Neural cell (in vitro differentiated cells): ENCODE results near the gene ZNF30. TPM values are rescaled to one million over a fixed set of nuclear protein-coding genes. Genes with fewer than 3 reads are reported as not detected.

Source experiments
- H2AFZ ChIP-seq: fragments of 200-600, 300-800 bp; sonication (generic), shearing (Covaris generic); 2 replicates; pipeline ENCODE4 v1.6.0; 2014; ENCODE audit warnings: low read depth, mild to moderate bottlenecking, antibody characterized with exemption, low read length, moderate library complexity
- H3F3A ChIP-seq: fragments of 200-600 bp; shearing (Covaris generic); 2 replicates; pipeline ENCODE4 v1.6.1; 2016; ENCODE audit warnings: mild to moderate bottlenecking, moderate library complexity, mixed read lengths, antibody characterized with exemption, low read length; ENCODE audit not compliant: insufficient read depth, poor library complexity, severe bottlenecking
- H3K27ac ChIP-seq: fragments of 200-600, 300-800 bp; sonication (generic), shearing (Covaris generic); 2 replicates; pipeline ENCODE4 v1.5.1; 2014; ENCODE audit warnings: mild to moderate bottlenecking, low read length, moderate library complexity
- H3K27me3 ChIP-seq: fragments of 300-800, 200-600 bp; sonication (generic), shearing (Covaris generic); 2 replicates; pipeline ENCODE4 v1.6.0; 2014; ENCODE audit warnings: mild to moderate bottlenecking, low read depth, low read length, moderate library complexity; ENCODE audit not compliant: insufficient read depth
- H3K36me3 ChIP-seq: fragments of 300-800, 200-600 bp; sonication (generic), shearing (Covaris generic); 2 replicates; pipeline ENCODE4 v1.5.1; 2014; ENCODE audit warnings: mild to moderate bottlenecking, antibody characterized with exemption, low read length, moderate library complexity; ENCODE audit not compliant: insufficient read depth
- H3K4me2 ChIP-seq: fragments of 300-800, 200-600 bp; sonication (generic), shearing (Covaris generic); 2 replicates; pipeline ENCODE4 v1.6.0; 2014; ENCODE audit warnings: mild to moderate bottlenecking, low read length
- H3K4me3 ChIP-seq: fragments of 300-800, 200-600 bp; sonication (generic), shearing (Covaris generic); 2 replicates; pipeline ENCODE4 v1.5.1; 2014; ENCODE audit warnings: mild to moderate bottlenecking, low read length, moderate library complexity
- H3K79me2 ChIP-seq: fragments of 200-600 bp; shearing (Covaris generic); replicated peaks from 2 replicates; pipeline ENCODE4 v1.6.0; 2014; ENCODE audit warnings: mild to moderate bottlenecking, low read length, moderate library complexity; ENCODE audit not compliant: insufficient read depth
- H3K9ac ChIP-seq: fragments of 300-800, 200-600 bp; sonication (generic), shearing (Covaris generic); 2 replicates; pipeline ENCODE4 v1.6.1; 2016; ENCODE audit warnings: mild to moderate bottlenecking, low read length, mixed read lengths
- H3K9me2 ChIP-seq: fragments of 200-600 bp; shearing (Covaris generic); 2 replicates; pipeline ENCODE4 v1.6.1; 2016; ENCODE audit warnings: mild to moderate bottlenecking, low read length, mixed read lengths; ENCODE audit not compliant: insufficient read depth
- H3K9me3 ChIP-seq: fragments of 200-600, 300-800 bp; sonication (generic), shearing (Covaris generic); 2 replicates; pipeline ENCODE4 v1.6.1; 2016; ENCODE audit warnings: mild to moderate bottlenecking, mixed run types, low read length, moderate library complexity, mixed read lengths
- H4K20me1 ChIP-seq: fragments of 200-600 bp; shearing (Covaris generic); 2 replicates; pipeline ENCODE4 v1.6.1; 2016; ENCODE audit warnings: mild to moderate bottlenecking, mixed run types; ENCODE audit not compliant: insufficient read depth
- CTCF ChIP-seq: fragments of 450-650 bp; IDR thresholded peaks from 2 replicates; pipeline ENCODE4 v1.5.1; 2014; ENCODE audit warnings: antibody characterized with exemption, mild to moderate bottlenecking, moderate library complexity; ENCODE audit not compliant: poor library complexity, severe bottlenecking
- EP300 ChIP-seq: fragments of 450-650 bp; conservative IDR thresholded peaks from 2 replicates; pipeline ENCODE4 v1.6.1; 2014; ENCODE audit warnings: antibody characterized with exemption, mild to moderate bottlenecking, moderate library complexity; ENCODE audit not compliant: poor library complexity, severe bottlenecking
- EZH2 ChIP-seq: fragments of 200-600, 300-800 bp; shearing (Covaris generic), sonication (generic); IDR thresholded peaks from 2 replicates; pipeline ENCODE4 v1.6.1; 2014; ENCODE audit warnings: antibody characterized with exemption, low read length, borderline replicate concordance, mild to moderate bottlenecking; ENCODE audit not compliant: insufficient read depth, poor library complexity, severe bottlenecking
- MXI1 ChIP-seq: fragments of 450-650 bp; conservative IDR thresholded peaks from 2 replicates; pipeline ENCODE4 v1.6.1; 2014; ENCODE audit warnings: antibody characterized with exemption, mild to moderate bottlenecking; ENCODE audit not compliant: poor library complexity, severe bottlenecking
- POLR2AphosphoS5 ChIP-seq: IDR thresholded peaks from 2 replicates; pipeline ENCODE4 v1.6.1; 2012
- RAD21 ChIP-seq: fragments of 450-650 bp; conservative IDR thresholded peaks from 2 replicates; pipeline ENCODE4 v1.6.1; 2014; ENCODE audit warnings: antibody characterized with exemption, mild to moderate bottlenecking, moderate library complexity
- REST ChIP-seq: IDR thresholded peaks from 2 replicates; pipeline ENCODE4 v1.6.1; 2012; ENCODE audit warnings: borderline replicate concordance
- SMC3 ChIP-seq: fragments of 450-650 bp; conservative IDR thresholded peaks from 2 replicates; pipeline ENCODE4 v1.6.1; 2014; ENCODE audit warnings: antibody characterized with exemption, mild to moderate bottlenecking, moderate library complexity; ENCODE audit not compliant: poor library complexity
- TAF1 ChIP-seq: IDR thresholded peaks from 2 replicates; pipeline ENCODE4 v1.6.1; 2012; ENCODE audit warnings: low read depth
- polyA plus RNA-seq: library from polyadenylated mRNA; depleted of rRNA; stranded (reverse); fragments of >200 nt; gene quantifications from 2 replicates; pipeline ENCODE4 v1.2.3, GENCODE V29; 2014

The ZNF30 gene
- polyA plus RNA-seq, 1 donor from 2014 or later, result 17.6 TPM

GRCh38 chr19:34888091-34888490, 38.6 kb upstream of the ZNF30 start:
- Histone ChIP-seq H4K20me1 (no peaks in the 10 kb centered on the region), H3K4me3 (no peak overlapping the region), H3K4me2 (no peak overlapping the region), H3K79me2 (no peaks in the 10 kb centered on the region), H3K9ac (no peak overlapping the region), H3K9me2 (no peaks in the 10 kb centered on the region), H3K9me3 (no peaks in the 10 kb centered on the region), H3F3A (no peaks in the 10 kb centered on the region), H3K27ac (no peak overlapping the region), H2AFZ (no peak overlapping the region), H3K36me3 (no peaks in the 10 kb centered on the region), H3K27me3 (no peaks in the 10 kb centered on the region)
- TF ChIP-seq CTCF, result no peak
- no peak for TF ChIP-seq MXI1
- no peak for TF ChIP-seq SMC3
- no peak for TF ChIP-seq RAD21
- TF ChIP-seq REST, result no peak
- no peak for TF ChIP-seq POLR2AphosphoS5
- no peak for TF ChIP-seq TAF1
- TF ChIP-seq EP300, result no peak
- TF ChIP-seq EZH2, result no peak

- H3K9me3 ChIP-seq, result no peaks in the 10 kb centered on the region
- H2AFZ ChIP-seq, result no peak overlapping the region
- H3F3A ChIP-seq, result no peaks in the 10 kb centered on the region
- H3K27ac ChIP-seq, result no peak overlapping the region
- H3K9me2 ChIP-seq, result no peaks in the 10 kb centered on the region
- H3K27me3 ChIP-seq, result peaks cover 14% of the 10 kb centered on the region
- no peaks in the 10 kb centered on the region for H3K79me2 ChIP-seq
- no peaks in the 10 kb centered on the region for H3K36me3 ChIP-seq
- no peaks in the 10 kb centered on the region for H4K20me1 ChIP-seq
- no peak overlapping the region for H3K9ac ChIP-seq
- H3K4me3 ChIP-seq, result no peak overlapping the region
- H3K4me2 ChIP-seq, result no peak overlapping the region
- TF ChIP-seq MXI1 (no peak), POLR2AphosphoS5 (no peak), REST (no peak), SMC3 (no peak), CTCF (no peak), RAD21 (no peak), EP300 (no peak), TAF1 (no peak), EZH2 (no peak)
These were observed 26.5 kb upstream of the ZNF30 start for GRCh38 chr19:34900245-34900644.
